Astrocyte of the cerebellum (primary cell): ENCODE results near the gene TTLL5.

Experiments
- DNase-seq: peaks from one replicate; pipeline ENCODE4 v3.0.0-alpha.2; 2011; ENCODE audit warnings: low read depth
- H3K4me3 ChIP-seq: 2 replicates; pipeline ENCODE4 v1.5.1; 2011; ENCODE audit warnings: mild to moderate bottlenecking, low read depth, low read length, moderate library complexity
- CTCF ChIP-seq: IDR thresholded peaks from 2 replicates; pipeline ENCODE4 v1.5.1; 2012; ENCODE audit warnings: low read length, low read depth, moderate library complexity, mild to moderate bottlenecking; ENCODE audit errors: missing control alignments
- in situ Hi-C: cut with HindIII; loops from 2 replicates; pipeline ENCODE4 v1.10.0; 2017; ENCODE audit warnings: low sequenced_read_pairs

The TTLL5 gene

DNA sequence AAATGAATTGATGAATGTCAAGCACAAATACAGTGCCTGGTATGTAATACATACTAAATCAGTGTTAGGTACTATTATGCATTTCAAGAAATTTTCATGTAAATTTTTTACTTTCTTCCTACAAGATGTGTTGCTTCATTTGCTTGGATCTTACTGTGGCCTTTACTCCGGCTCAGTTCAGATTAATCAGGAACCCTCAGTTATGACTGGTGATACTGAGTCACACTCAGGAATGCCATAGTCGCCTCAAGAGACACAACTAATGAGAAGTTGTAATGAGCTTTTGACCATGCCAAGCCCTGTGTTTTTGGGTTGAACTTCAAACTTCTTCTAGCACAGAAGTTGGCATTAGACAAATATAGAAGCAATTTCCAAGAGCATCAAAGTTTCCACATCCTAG lies 224.8 kb downstream of the TTLL5 start:
- in situ Hi-C loops, result no loop called here
- no peak for TF ChIP-seq CTCF
- H3K4me3 ChIP-seq, result no peak overlapping the region
- no peak for DNase-seq

- in situ Hi-C loops, result no loop called here
- DNase-seq, result no peak
- TF ChIP-seq CTCF, result no peak
- H3K4me3 ChIP-seq, result no peak overlapping the region
These were observed 225.7 kb downstream of the TTLL5 start for GRCh38 chr14:75886636-75887348.

DNA sequence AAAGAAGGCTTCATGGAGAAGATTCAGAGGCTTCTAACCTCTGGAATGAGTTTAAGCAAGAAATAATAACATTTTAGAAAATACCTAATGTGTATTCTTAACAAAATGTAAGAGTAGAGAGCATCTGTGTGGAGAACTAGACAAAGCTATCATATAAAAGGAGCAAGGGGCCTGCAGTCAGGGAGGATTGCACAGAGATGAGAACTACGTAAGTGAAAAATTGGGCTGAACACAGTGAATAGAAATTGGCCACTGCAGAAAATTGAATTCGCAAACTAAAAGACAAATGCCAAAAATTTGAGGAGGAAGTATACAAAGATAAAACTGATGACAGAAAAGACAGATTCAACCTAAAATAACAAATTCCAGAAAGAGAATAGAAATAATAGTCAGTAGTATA lies 227.9 kb downstream of the TTLL5 start:
- DNase-seq, result no peak
- in situ Hi-C loops, result no loop called here
- TF ChIP-seq CTCF, result no peak
- no peak overlapping the region for H3K4me3 ChIP-seq

DNA sequence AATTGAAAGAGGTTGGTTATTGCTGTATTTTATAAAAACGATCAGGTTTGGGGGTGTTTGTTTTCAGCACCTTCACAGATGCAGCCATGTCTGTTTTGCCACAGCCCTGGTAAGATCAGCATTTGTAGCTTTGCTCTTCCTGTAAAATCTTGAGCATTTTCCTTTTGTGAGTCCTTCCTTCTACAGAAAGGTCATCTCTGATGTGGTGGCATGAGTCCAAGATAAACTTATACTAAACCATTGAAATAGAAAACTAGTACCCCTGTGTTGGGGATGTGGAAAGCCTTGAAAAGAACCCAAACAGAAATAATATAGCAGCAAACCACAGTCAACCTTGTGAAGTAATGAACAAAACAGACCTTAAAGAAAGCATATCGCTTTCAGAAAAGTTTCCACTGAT lies 235.3 kb downstream of the TTLL5 start:
- no peak overlapping the region for H3K4me3 ChIP-seq
- TF ChIP-seq CTCF, result no peak
- DNase-seq, result peak; percentile 34
- in situ Hi-C loops, result no loop called here

DNA sequence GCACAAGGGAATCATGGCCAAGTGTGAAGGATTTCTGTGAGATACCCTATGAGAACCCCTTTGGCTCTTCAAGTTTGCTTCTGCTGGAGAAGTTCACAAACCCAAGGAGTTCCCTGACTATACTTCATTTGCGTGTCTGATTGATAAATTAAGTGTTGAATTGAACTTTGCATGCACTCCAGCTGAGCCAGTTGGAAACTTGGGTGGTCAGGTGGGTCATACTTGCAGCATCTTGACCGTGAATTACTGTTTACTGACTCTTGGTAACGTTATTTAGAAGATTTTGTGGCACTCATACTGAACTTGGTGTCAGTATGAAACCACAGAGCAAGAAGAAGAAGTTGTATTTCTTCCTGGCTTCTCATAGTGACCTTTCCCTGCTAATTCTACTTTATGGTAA lies 243.3 kb downstream of the TTLL5 start:
- DNase-seq, result no peak
- in situ Hi-C loops, result no loop called here
- TF ChIP-seq CTCF, result no peak
- H3K4me3 ChIP-seq, result no peak overlapping the region

DNA sequence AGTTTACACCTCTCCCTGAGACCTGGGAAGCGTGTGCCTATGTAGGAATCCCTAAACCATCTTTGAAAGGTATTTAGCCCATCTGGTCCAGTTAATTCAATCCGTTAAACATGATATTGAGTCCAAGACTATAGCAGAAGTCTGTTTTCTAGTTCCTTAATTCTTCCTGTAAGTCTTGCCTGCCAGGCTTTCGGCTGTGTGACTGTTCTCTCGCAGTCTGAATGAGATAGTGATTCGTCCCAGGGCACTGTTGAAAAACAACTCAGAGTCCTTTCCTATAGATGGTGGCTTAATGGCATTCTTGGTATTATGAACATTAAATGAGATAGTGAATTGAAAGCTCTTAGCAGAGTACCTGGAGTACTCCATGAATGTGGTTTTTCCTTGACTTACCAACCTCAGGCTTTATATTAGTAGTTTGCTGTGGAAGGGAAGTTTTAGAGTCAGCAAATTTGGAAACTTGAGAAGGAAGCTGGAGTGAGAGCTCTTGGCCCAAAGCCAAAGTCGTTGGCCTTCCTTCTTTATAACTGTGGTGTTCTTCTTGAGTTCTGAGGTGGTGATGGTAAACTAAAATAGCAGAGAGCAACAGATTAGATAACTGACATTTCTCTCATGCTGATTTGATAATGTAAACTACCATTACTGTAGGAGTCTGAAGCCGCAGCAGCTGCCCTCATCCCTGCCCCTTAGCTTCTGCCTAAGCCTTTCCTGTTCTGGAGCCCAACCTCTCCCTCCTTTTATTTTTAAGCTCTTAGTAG lies 244.3 kb downstream of the TTLL5 start:
- no peak for TF ChIP-seq CTCF
- in situ Hi-C loops, result no loop called here
- no peak overlapping the region for H3K4me3 ChIP-seq
- DNase-seq, result no peak
